ENCODE measurements around the gene ESPL1. TPM values are rescaled to one million over a fixed set of nuclear protein-coding genes. Genes with fewer than 3 reads are reported as not detected.

Gene ESPL1
- total RNA-seq, 2 experiments from 2014 or later: 126 TPM

GRCh38 chr12:53223389-53224060 is 44.6 kb upstream of the ESPL1 start:
- peak overlapping the region; percentile 74 for H3K4me3 Mint-ChIP-seq
- POLR2A ChIA-PET: interaction anchor here (0.9 to 2.1 kb wide), 3 partner anchors 11 to 30 kb away, joined by 3 to 11 read pairs (median 5); no protein-coding TSS in a partner anchor
- CTCF ChIA-PET: interaction anchor here (0.9 to 2.2 kb wide), 6 partner anchors 9 to 98 kb away, joined by 3 to 14 read pairs (median 6); partner anchors contain the start of gene AAAS
- H3K4me1 Mint-ChIP-seq (ENCODE audit: low read depth): peaks cover 66% of the 10 kb centered on the region
- DNase-seq: peak; percentile 53
- H3K27ac Mint-ChIP-seq: peak overlapping the region; percentile 92
- no peak for ATAC-seq
- no peaks in the 10 kb centered on the region for H3K27me3 Mint-ChIP-seq (ENCODE audit: low read depth)
- H3K9me3 Mint-ChIP-seq (ENCODE audit: insufficient read depth): no peaks in the 10 kb centered on the region
- peaks cover 20% of the 10 kb centered on the region for H3K36me3 Mint-ChIP-seq (ENCODE audit: low read depth)

GRCh38 chr12:53224061-53224896 is 43.8 kb upstream of the ESPL1 start:
- POLR2A ChIA-PET: interaction anchor here (0.9 to 2.1 kb wide), 3 partner anchors 10 to 29 kb away, joined by 3 to 11 read pairs (median 5); no protein-coding TSS in a partner anchor
- CTCF ChIA-PET: interaction anchor here (0.8 to 2.2 kb wide), 6 partner anchors 10 to 64 kb away, joined by 3 to 14 read pairs (median 5); partner anchors contain the start of gene ESPL1

GRCh38 chr12:53224897-53225634 is 43.0 kb upstream of the ESPL1 start:
- H3K27me3 Mint-ChIP-seq (ENCODE audit: low read depth): no peaks in the 10 kb centered on the region
- ChIA-PET POLR2A (no interaction called here), CTCF (interaction anchor here (0.8 to 1.9 kb wide), 4 partner anchors 11 to 65 kb away, joined by 3 to 5 read pairs (median 3); partner anchors contain the start of gene ESPL1)
- H3K4me3 Mint-ChIP-seq: no peak overlapping the region
- DNase-seq (no peak), ATAC-seq (no peak)
- H3K27ac Mint-ChIP-seq: peak overlapping the region; percentile 74
- H3K36me3 Mint-ChIP-seq (ENCODE audit: low read depth): peaks cover 11% of the 10 kb centered on the region
- no peaks in the 10 kb centered on the region for H3K9me3 Mint-ChIP-seq (ENCODE audit: insufficient read depth)
- H3K4me1 Mint-ChIP-seq (ENCODE audit: low read depth): peaks cover 67% of the 10 kb centered on the region

More at GRCh38 chr12:53224061-53224896, 43.8 kb upstream of the ESPL1 start:
- Mint-ChIP-seq H3K27me3 (ENCODE audit: low read depth) (no peaks in the 10 kb centered on the region), H3K36me3 (ENCODE audit: low read depth) (peaks cover 15% of the 10 kb centered on the region), H3K4me3 (peak overlapping the region; percentile 52), H3K9me3 (ENCODE audit: insufficient read depth) (no peaks in the 10 kb centered on the region), H3K4me1 (ENCODE audit: low read depth) (peaks cover 64% of the 10 kb centered on the region), H3K27ac (peak overlapping the region; percentile 74)
- ATAC-seq (no peak), DNase-seq (no peak)

- Mint-ChIP-seq H3K27me3 (ENCODE audit: low read depth) (no peaks in the 10 kb centered on the region), H3K9me3 (ENCODE audit: insufficient read depth) (no peaks in the 10 kb centered on the region), H3K36me3 (ENCODE audit: low read depth) (peaks cover 11% of the 10 kb centered on the region), H3K27ac (peak overlapping the region; percentile 74), H3K4me1 (ENCODE audit: low read depth) (peaks cover 66% of the 10 kb centered on the region), H3K4me3 (no peak overlapping the region)
- ChIA-PET CTCF (interaction anchor here (0.8 to 1.9 kb wide), 4 partner anchors 11 to 66 kb away, joined by 3 to 5 read pairs (median 3); partner anchors contain the start of gene ESPL1), POLR2A (no interaction called here)
- ATAC-seq: no peak
- DNase-seq: no peak
Measured at GRCh38 chr12:53225635-53226424, 42.3 kb upstream of the ESPL1 start.

- Mint-ChIP-seq H3K36me3 (ENCODE audit: low read depth) (peaks cover 11% of the 10 kb centered on the region), H3K4me3 (no peak overlapping the region), H3K27me3 (ENCODE audit: low read depth) (no peaks in the 10 kb centered on the region), H3K4me1 (ENCODE audit: low read depth) (peaks cover 70% of the 10 kb centered on the region), H3K27ac (no peak overlapping the region), H3K9me3 (ENCODE audit: insufficient read depth) (no peaks in the 10 kb centered on the region)
- DNase-seq (no peak), ATAC-seq (no peak)
- ChIA-PET POLR2A (no interaction called here), CTCF (interaction anchor here (1.4 kb wide), 1 partner anchor 10 kb away, joined by 3 read pairs; no protein-coding TSS in a partner anchor)
Measured at GRCh38 chr12:53226815-53227214, 41.3 kb upstream of the ESPL1 start.

GRCh38 chr12:53227341-53227740 is 40.8 kb upstream of the ESPL1 start:
- Mint-ChIP-seq H3K27me3 (ENCODE audit: low read depth) (no peaks in the 10 kb centered on the region), H3K36me3 (ENCODE audit: low read depth) (peaks cover 11% of the 10 kb centered on the region), H3K27ac (no peak overlapping the region), H3K4me3 (no peak overlapping the region), H3K9me3 (ENCODE audit: insufficient read depth) (no peaks in the 10 kb centered on the region), H3K4me1 (ENCODE audit: low read depth) (peaks cover 66% of the 10 kb centered on the region)
- ATAC-seq (no peak), DNase-seq (no peak)
- ChIA-PET CTCF (interaction anchor here (1.4 kb wide), 1 partner anchor 14 kb away, joined by 5 read pairs; no protein-coding TSS in a partner anchor), POLR2A (no interaction called here)

GRCh38 chr12:53227836-53228235 is 40.3 kb upstream of the ESPL1 start:
- Mint-ChIP-seq H3K27ac (no peak overlapping the region), H3K9me3 (ENCODE audit: insufficient read depth) (no peaks in the 10 kb centered on the region), H3K4me1 (ENCODE audit: low read depth) (peaks cover 66% of the 10 kb centered on the region), H3K4me3 (no peak overlapping the region), H3K36me3 (ENCODE audit: low read depth) (peaks cover 11% of the 10 kb centered on the region), H3K27me3 (ENCODE audit: low read depth) (no peaks in the 10 kb centered on the region)
- ATAC-seq: no peak
- POLR2A ChIA-PET: interaction anchor here (1.2 kb wide), 1 partner anchor 40 kb away, joined by 6 read pairs; no protein-coding TSS in a partner anchor
- no peak for DNase-seq
- CTCF ChIA-PET: interaction anchor here (1.0 to 1.4 kb wide), 3 partner anchors 14 to 23 kb away, joined by 5 read pairs; no protein-coding TSS in a partner anchor

GRCh38 chr12:53229454-53229853 is 38.6 kb upstream of the ESPL1 start:
- H3K4me3 Mint-ChIP-seq: no peak overlapping the region
- H3K4me1 Mint-ChIP-seq (ENCODE audit: low read depth): peaks cover 64% of the 10 kb centered on the region
- no peak for DNase-seq

GRCh38 chr12:53230108-53230845 is 37.8 kb upstream of the ESPL1 start:
- Mint-ChIP-seq H3K27ac (peak overlapping the region; percentile 5), H3K4me1 (ENCODE audit: low read depth) (peaks cover 60% of the 10 kb centered on the region), H3K36me3 (ENCODE audit: low read depth) (peaks cover 7% of the 10 kb centered on the region), H3K9me3 (ENCODE audit: insufficient read depth) (no peaks in the 10 kb centered on the region), H3K27me3 (ENCODE audit: low read depth) (no peaks in the 10 kb centered on the region), H3K4me3 (no peak overlapping the region)
- ChIA-PET CTCF (interaction anchor here (0.7 to 3.2 kb wide), 4 partner anchors 10 to 279 kb away, joined by 3 to 12 read pairs (median 7); a partner anchor contains a TSS), POLR2A (interaction anchor here (1.9 kb wide), 1 partner anchor 10 kb away, joined by 6 read pairs; no protein-coding TSS in a partner anchor)
- no peak for ATAC-seq
- DNase-seq: no peak

More at GRCh38 chr12:53229454-53229853, 38.6 kb upstream of the ESPL1 start:
- H3K9me3 Mint-ChIP-seq (ENCODE audit: insufficient read depth): no peaks in the 10 kb centered on the region
- peaks cover 11% of the 10 kb centered on the region for H3K36me3 Mint-ChIP-seq (ENCODE audit: low read depth)
- no peaks in the 10 kb centered on the region for H3K27me3 Mint-ChIP-seq (ENCODE audit: low read depth)
- CTCF ChIA-PET: interaction anchor here (0.8 to 3.2 kb wide), 5 partner anchors 10 to 130 kb away, joined by 3 to 12 read pairs (median 6); partner anchors contain the start of gene AAAS
- POLR2A ChIA-PET: interaction anchor here (1.9 kb wide), 1 partner anchor 9 kb away, joined by 6 read pairs; no protein-coding TSS in a partner anchor
- ATAC-seq: no peak
- H3K27ac Mint-ChIP-seq: peak overlapping the region; percentile 32

GRCh38 chr12:53231671-53231920 is 36.5 kb upstream of the ESPL1 start:
- no peaks in the 10 kb centered on the region for H3K27me3 Mint-ChIP-seq (ENCODE audit: low read depth)
- CTCF ChIA-PET: interaction anchor here (1.1 to 3.2 kb wide), 3 partner anchors 11 to 18 kb away, joined by 4 to 12 read pairs (median 8); a partner anchor contains a TSS

More at GRCh38 chr12:53231671-53231920, 36.5 kb upstream of the ESPL1 start:
- ATAC-seq (no peak), DNase-seq (no peak)
- no peak overlapping the region for H3K27ac Mint-ChIP-seq
- H3K9me3 Mint-ChIP-seq (ENCODE audit: insufficient read depth): no peaks in the 10 kb centered on the region
- peaks cover 65% of the 10 kb centered on the region for H3K4me1 Mint-ChIP-seq (ENCODE audit: low read depth)
- POLR2A ChIA-PET: no interaction called here
- H3K36me3 Mint-ChIP-seq (ENCODE audit: low read depth): peaks cover 4% of the 10 kb centered on the region
- H3K4me3 Mint-ChIP-seq: peak overlapping the region; percentile 50
